Measurements from ENCODE around the gene FAM53B. TPM values are rescaled to one million over a fixed set of nuclear protein-coding genes. Genes with fewer than 3 reads are reported as not detected.

FAM53B gene
- total and polyA plus RNA-seq, 3 experiments from 2014 or later = 28.8 to 41.6 (median 29.2) TPM

DNA sequence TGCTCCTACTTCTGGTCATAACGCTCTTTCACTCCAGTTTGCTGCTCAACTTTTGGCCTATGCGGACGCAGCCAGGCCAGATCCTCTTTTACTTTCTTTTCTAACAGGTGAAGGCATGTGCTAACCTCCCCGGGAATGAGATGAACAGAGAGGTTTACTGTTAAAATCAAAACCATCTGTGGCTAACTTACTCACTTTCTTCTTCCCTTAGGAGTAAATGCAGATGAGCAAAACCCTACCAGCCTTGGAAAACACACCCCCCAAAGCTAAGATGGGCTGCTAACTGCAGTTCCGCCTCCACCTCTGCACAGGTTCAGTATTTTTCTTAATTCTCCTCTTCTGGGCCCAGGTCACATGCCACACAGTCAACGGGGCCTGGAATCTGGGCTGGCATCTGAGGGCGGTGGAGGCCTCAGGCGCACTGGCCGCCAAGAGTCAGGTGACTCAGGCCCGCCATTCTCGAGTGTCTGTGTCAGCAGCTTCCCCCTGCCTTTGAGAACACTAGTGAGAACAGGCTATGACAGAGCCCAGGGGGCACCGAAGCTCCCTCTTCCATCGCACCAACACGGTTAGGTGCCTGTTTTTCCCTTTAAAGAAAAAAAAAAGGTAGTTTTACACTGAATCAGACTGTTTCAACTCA lies 11.1 kb downstream of the FAM53B start:
- H3K9me3 Mint-ChIP-seq = no peaks in the 10 kb centered on the region
- H3K4me3 Mint-ChIP-seq = peak overlapping the region; percentile 67 to 95 (median 82)
- H3K27ac ChIP-seq (ENCODE audit: low read depth, low read length) = peak overlapping the region; percentile 65
- no peaks in the 10 kb centered on the region for H3K27me3 Mint-ChIP-seq
- POLR2A ChIA-PET = interaction anchor here (0.9 to 2.6 kb wide), 6 partner anchors 8 to 36 kb away, joined by 4 to 11 read pairs (median 6); partner anchors contain the start of gene FAM53B
- peak overlapping the region; percentile 89 to 99 (median 96) for H3K27ac Mint-ChIP-seq
- H3K27me3 ChIP-seq (ENCODE audit: insufficient read depth, low read length, poor library complexity, severe bottlenecking) = no peaks in the 10 kb centered on the region
- H3K4me3 ChIP-seq (ENCODE audit: low read length) = peak overlapping the region; percentile 33
- peaks cover 95 to 100% (median 97%) of the 10 kb centered on the region in 3 donors for H3K4me1 Mint-ChIP-seq
- H3K36me3 Mint-ChIP-seq = peaks cover 0 to 53% (median 10%) of the 10 kb centered on the region in 3 donors
- peak in 3 of 5 donors; percentile 42 to 74 (median 46) for DNase-seq
- H3K36me3 ChIP-seq (ENCODE audit: insufficient read depth, low read length) = no peaks in the 10 kb centered on the region
- CTCF ChIA-PET = interaction anchor here (1.2 to 23.7 kb wide), 7 partner anchors 9 to 90 kb away, joined by 3 to 397 read pairs (median 12); no protein-coding TSS in a partner anchor
- H3K4me1 ChIP-seq (ENCODE audit: insufficient read depth, low read length) = peaks cover 100% of the 10 kb centered on the region
- H3K9me3 ChIP-seq (ENCODE audit: low read length) = no peaks in the 10 kb centered on the region

DNA sequence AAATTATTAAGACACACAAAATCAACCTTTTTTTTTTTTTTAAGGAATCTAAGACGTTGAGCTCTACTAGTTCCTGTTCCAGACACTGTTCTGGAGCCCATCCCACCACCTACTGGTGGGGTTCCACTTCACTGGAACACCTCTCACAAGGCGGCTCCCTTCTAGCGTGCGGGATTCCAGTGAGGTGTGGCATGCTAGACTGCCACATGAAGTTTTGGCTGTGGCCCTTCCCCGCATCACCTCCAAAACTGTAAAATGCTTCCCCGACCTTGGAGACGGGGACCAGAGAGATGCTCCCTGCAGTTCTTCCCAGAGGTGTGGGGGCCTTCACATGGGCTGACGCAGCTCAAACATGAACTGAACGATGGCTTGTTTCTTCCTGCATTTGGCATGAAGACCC lies 12.6 kb downstream of the FAM53B start:
- Histone ChIP-seq H3K36me3 (ENCODE audit: insufficient read depth, low read length) (no peaks in the 10 kb centered on the region), H3K4me3 (ENCODE audit: low read length) (no peak overlapping the region), H3K4me1 (ENCODE audit: insufficient read depth, low read length) (peaks cover 95% of the 10 kb centered on the region), H3K27me3 (ENCODE audit: insufficient read depth, low read length, poor library complexity, severe bottlenecking) (no peaks in the 10 kb centered on the region), H3K27ac (ENCODE audit: low read depth, low read length) (no peak overlapping the region), H3K9me3 (ENCODE audit: low read length) (no peaks in the 10 kb centered on the region)
- ChIA-PET CTCF (interaction anchor here (1.3 to 23.7 kb wide), 4 partner anchors 9 to 84 kb away, joined by 4 to 397 read pairs (median 181); no protein-coding TSS in a partner anchor), POLR2A (interaction anchor here (1.7 kb wide), 1 partner anchor 35 kb away, joined by 4 read pairs; no protein-coding TSS in a partner anchor)
- H3K27ac Mint-ChIP-seq = peak overlapping the region in 7 of 8 donors; percentile 35 to 99 (median 95)
- no peaks in the 10 kb centered on the region for H3K9me3 Mint-ChIP-seq
- DNase-seq = no peak
- H3K27me3 Mint-ChIP-seq = no peaks in the 10 kb centered on the region
- peaks cover 94 to 100% (median 97%) of the 10 kb centered on the region in 3 donors for H3K4me1 Mint-ChIP-seq
- peaks cover 0 to 50% (median 12%) of the 10 kb centered on the region in 3 donors for H3K36me3 Mint-ChIP-seq
- H3K4me3 Mint-ChIP-seq = peak overlapping the region in 3 of 7 donors; percentile 67 to 95 (median 84)

GRCh38 chr10:124730790-124731189 lies 13.4 kb downstream of the FAM53B start:
- no peaks in the 10 kb centered on the region for H3K27me3 ChIP-seq (ENCODE audit: insufficient read depth, low read length, poor library complexity, severe bottlenecking)
- H3K4me3 Mint-ChIP-seq = peak overlapping the region in 4 of 7 donors; percentile 11 to 67 (median 42)
- peaks cover 0 to 2% of the 10 kb centered on the region in 2 donors for H3K27me3 Mint-ChIP-seq
- H3K9me3 Mint-ChIP-seq = no peaks in the 10 kb centered on the region
- ChIA-PET POLR2A (interaction anchor here (1.3 to 1.7 kb wide), 2 partner anchors 12 to 34 kb away, joined by 4 to 5 read pairs; no protein-coding TSS in a partner anchor), CTCF (interaction anchor here (1.0 to 23.7 kb wide), 6 partner anchors 10 to 94 kb away, joined by 3 to 397 read pairs (median 27); no protein-coding TSS in a partner anchor)
- peaks cover 0 to 49% (median 15%) of the 10 kb centered on the region in 3 donors for H3K36me3 Mint-ChIP-seq
- peaks cover 95% of the 10 kb centered on the region for H3K4me1 ChIP-seq (ENCODE audit: insufficient read depth, low read length)
- H3K4me3 ChIP-seq (ENCODE audit: low read length) = no peak overlapping the region
- H3K9me3 ChIP-seq (ENCODE audit: low read length) = no peaks in the 10 kb centered on the region
- peak overlapping the region; percentile 35 to 99 (median 64) for H3K27ac Mint-ChIP-seq
- H3K27ac ChIP-seq (ENCODE audit: low read depth, low read length) = no peak overlapping the region
- peaks cover 3% of the 10 kb centered on the region for H3K36me3 ChIP-seq (ENCODE audit: insufficient read depth, low read length)
- DNase-seq = no peak
- peaks cover 94 to 100% (median 97%) of the 10 kb centered on the region in 3 donors for H3K4me1 Mint-ChIP-seq

DNA sequence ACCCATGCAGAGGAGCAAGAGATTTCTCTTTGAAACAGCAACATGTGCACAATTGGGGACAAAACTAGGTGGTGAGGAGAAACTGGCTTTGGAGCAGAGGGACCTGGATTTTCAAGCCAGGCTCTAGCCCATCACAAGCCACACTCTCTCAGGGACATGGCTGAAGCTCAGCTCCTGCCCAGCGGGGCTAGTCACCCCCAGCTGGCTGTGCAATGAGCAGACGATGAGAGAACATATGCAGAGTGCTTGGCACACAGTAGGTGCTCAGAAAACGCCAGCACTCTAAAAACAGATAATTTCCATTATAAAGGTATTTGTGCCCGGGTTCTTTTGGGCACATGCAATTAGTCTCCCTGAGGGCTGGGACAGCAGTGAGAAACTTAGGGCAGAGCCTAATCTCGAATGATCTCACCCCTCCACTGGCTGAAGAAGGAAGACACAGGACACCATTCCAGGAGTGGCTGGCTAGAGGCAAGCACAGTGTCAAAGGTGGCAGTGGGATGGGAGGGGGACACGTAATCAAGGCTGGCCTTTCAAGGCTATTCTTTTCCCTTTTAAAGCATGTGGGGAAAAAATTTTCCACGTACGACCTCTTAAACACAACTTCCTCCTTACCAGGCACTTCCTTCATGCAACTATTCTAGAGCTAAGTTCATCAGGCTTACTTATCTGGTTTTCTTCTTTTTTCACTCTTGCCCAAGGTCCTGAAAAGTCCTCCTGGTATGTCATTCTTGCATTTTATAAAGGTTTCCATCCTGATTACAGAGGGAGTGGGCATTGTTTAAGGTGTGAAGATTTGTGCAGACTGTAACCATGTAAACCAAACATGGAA lies 15.1 kb downstream of the FAM53B start:
- no peaks in the 10 kb centered on the region for H3K9me3 ChIP-seq (ENCODE audit: low read length)
- Mint-ChIP-seq H3K27ac (peak overlapping the region; percentile 91 to 99 (median 93)), H3K4me1 (peaks cover 93 to 100% (median 97%) of the 10 kb centered on the region in 3 donors), H3K27me3 (peaks cover 0 to 2% of the 10 kb centered on the region in 2 donors), H3K4me3 (peak overlapping the region; percentile 37 to 81 (median 75)), H3K9me3 (no peaks in the 10 kb centered on the region), H3K36me3 (peaks cover 0 to 52% (median 15%) of the 10 kb centered on the region in 3 donors)
- ChIA-PET CTCF (interaction anchor here (0.9 to 23.7 kb wide), 8 partner anchors 10 to 102 kb away, joined by 3 to 397 read pairs (median 8); no protein-coding TSS in a partner anchor), POLR2A (interaction anchor here (0.8 to 2.2 kb wide), 6 partner anchors 8 to 81 kb away, joined by 3 to 13 read pairs (median 4); no protein-coding TSS in a partner anchor)
- peak overlapping the region; percentile 24 for H3K4me3 ChIP-seq (ENCODE audit: low read length)
- H3K27ac ChIP-seq (ENCODE audit: low read depth, low read length) = no peak overlapping the region
- no peak for DNase-seq
- H3K4me1 ChIP-seq (ENCODE audit: insufficient read depth, low read length) = peaks cover 95% of the 10 kb centered on the region
- no peaks in the 10 kb centered on the region for H3K27me3 ChIP-seq (ENCODE audit: insufficient read depth, low read length, poor library complexity, severe bottlenecking)
- peaks cover 5% of the 10 kb centered on the region for H3K36me3 ChIP-seq (ENCODE audit: insufficient read depth, low read length)

DNA sequence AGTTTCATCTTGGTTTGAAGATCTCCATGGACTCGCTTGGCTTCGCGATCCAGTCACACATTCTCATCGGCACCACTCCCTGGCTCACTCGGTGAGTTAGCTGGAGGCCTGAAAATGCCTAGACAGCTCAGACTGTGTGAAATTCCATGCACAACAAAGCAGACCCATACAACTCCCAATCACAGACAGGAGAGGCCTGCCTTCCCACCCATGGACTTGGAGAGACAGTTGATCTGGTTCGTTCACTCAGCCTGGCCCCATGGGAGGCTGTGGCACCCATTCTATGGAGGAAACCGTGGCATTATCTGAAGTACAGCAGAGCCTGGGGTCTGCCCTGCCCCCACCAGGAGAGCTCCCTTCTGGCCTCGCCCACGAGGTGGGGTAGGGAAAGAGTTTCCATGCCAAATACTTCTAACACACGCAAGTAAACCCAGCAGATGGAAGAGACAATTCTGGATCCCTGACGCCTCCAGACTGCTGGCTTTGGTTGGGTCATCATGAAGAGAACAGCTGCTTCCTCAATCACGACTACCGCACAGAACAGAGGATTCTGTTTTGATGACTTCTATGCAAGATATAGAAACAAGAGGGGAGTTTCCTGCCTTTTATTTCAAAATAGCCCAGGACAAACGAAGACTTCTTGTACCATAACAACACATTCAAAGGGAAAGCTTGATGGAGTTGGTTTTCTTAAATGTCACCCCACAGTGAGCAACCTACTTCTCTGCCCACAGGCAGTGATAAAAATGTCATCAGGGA lies 15.9 kb downstream of the FAM53B start:
- peak in 2 of 5 donors; percentile 22 to 43 for DNase-seq
- H3K4me3 Mint-ChIP-seq = peak overlapping the region; percentile 37 to 81 (median 75)
- Histone ChIP-seq H3K27ac (ENCODE audit: low read depth, low read length) (no peak overlapping the region), H3K27me3 (ENCODE audit: insufficient read depth, low read length, poor library complexity, severe bottlenecking) (no peaks in the 10 kb centered on the region), H3K36me3 (ENCODE audit: insufficient read depth, low read length) (peaks cover 5% of the 10 kb centered on the region), H3K9me3 (ENCODE audit: low read length) (no peaks in the 10 kb centered on the region), H3K4me3 (ENCODE audit: low read length) (peak overlapping the region; percentile 47), H3K4me1 (ENCODE audit: insufficient read depth, low read length) (peaks cover 95% of the 10 kb centered on the region)
- ChIA-PET CTCF (interaction anchor here (1.1 to 23.7 kb wide), 8 partner anchors 9 to 101 kb away, joined by 3 to 397 read pairs (median 8); no protein-coding TSS in a partner anchor), POLR2A (interaction anchor here (0.8 to 2.2 kb wide), 6 partner anchors 8 to 80 kb away, joined by 3 to 13 read pairs (median 4); no protein-coding TSS in a partner anchor)
- peaks cover 0 to 2% of the 10 kb centered on the region in 2 donors for H3K27me3 Mint-ChIP-seq
- H3K36me3 Mint-ChIP-seq = peaks cover 0 to 49% (median 13%) of the 10 kb centered on the region in 3 donors
- H3K27ac Mint-ChIP-seq = peak overlapping the region; percentile 91 to 99 (median 93)
- no peaks in the 10 kb centered on the region for H3K9me3 Mint-ChIP-seq
- peaks cover 93 to 100% (median 97%) of the 10 kb centered on the region in 3 donors for H3K4me1 Mint-ChIP-seq

GRCh38 chr10:124727361-124727960 lies 16.7 kb downstream of the FAM53B start:
- peaks cover 93 to 100% (median 98%) of the 10 kb centered on the region in 3 donors for H3K4me1 Mint-ChIP-seq
- CTCF ChIA-PET = interaction anchor here (1.1 to 23.7 kb wide), 7 partner anchors 8 to 56 kb away, joined by 3 to 397 read pairs (median 8); no protein-coding TSS in a partner anchor
- peaks cover 5% of the 10 kb centered on the region for H3K36me3 ChIP-seq (ENCODE audit: insufficient read depth, low read length)
- POLR2A ChIA-PET = interaction anchor here (0.6 to 2.2 kb wide), 3 partner anchors 9 to 31 kb away, joined by 5 to 13 read pairs (median 7); no protein-coding TSS in a partner anchor
- no peak overlapping the region for H3K27ac ChIP-seq (ENCODE audit: low read depth, low read length)
- peak overlapping the region; percentile 91 to 99 (median 93) for H3K27ac Mint-ChIP-seq
- no peaks in the 10 kb centered on the region for H3K27me3 ChIP-seq (ENCODE audit: insufficient read depth, low read length, poor library complexity, severe bottlenecking)
- peak overlapping the region; percentile 6 to 80 (median 47) for H3K4me3 Mint-ChIP-seq
- H3K9me3 Mint-ChIP-seq = no peaks in the 10 kb centered on the region
- peaks cover 95% of the 10 kb centered on the region for H3K4me1 ChIP-seq (ENCODE audit: insufficient read depth, low read length)
- H3K36me3 Mint-ChIP-seq = peaks cover 0 to 44% (median 9%) of the 10 kb centered on the region in 3 donors
- H3K27me3 Mint-ChIP-seq = peaks cover 0 to 3% of the 10 kb centered on the region in 2 donors
- no peak for DNase-seq
- H3K9me3 ChIP-seq (ENCODE audit: low read length) = no peaks in the 10 kb centered on the region
- no peak overlapping the region for H3K4me3 ChIP-seq (ENCODE audit: low read length)

Measured in CD8-positive, alpha-beta memory T cell (primary cell).